CD4-positive, alpha-beta T cell treated with Interleukin-4 for 1 hour (primary cell): Measurements from ENCODE around the gene PPP1R14C.
"Not testable (repeated sequence)": the region's sequence is repeated elsewhere in the genome, so short reads cannot be mapped to it uniquely, and the experiment has no call there.

Experiments used
- DNase-seq, 2 donors: peaks; one replicate each; pipeline ENCODE4 v3.0.0-alpha.2; 2020 to 2022

The PPP1R14C gene

DNA sequence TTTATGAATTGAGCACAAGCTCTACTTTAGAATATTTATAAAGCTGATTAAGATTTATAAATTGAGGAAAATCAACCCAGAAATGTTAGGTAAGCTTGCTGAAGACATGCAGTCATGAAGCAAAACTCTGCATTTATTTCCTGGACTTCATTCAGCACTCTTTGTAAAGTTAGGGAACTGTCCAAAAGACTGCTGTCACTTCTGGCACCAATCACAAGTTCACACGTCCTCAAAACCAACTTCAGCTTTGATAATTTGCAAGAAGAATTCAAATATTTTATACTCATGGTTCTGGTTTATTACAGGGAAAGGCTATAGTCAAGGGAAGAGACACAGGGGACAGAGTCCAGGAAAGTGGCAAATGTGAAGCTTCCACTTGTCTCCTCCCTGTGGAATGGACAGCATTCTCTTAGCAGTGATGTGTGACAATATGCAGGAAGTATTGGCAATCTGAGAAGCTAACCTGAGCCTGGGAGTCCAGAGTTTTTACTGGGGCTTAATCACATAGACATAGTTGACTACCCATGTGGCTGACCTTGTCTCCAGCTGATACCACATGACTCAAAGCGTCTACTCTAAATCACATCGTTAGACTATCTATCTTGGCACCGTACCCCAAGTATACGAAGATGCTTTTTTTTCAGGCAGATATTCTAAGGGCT lies 85.4 kb downstream of the PPP1R14C start:
- DNase-seq = no peak

DNA sequence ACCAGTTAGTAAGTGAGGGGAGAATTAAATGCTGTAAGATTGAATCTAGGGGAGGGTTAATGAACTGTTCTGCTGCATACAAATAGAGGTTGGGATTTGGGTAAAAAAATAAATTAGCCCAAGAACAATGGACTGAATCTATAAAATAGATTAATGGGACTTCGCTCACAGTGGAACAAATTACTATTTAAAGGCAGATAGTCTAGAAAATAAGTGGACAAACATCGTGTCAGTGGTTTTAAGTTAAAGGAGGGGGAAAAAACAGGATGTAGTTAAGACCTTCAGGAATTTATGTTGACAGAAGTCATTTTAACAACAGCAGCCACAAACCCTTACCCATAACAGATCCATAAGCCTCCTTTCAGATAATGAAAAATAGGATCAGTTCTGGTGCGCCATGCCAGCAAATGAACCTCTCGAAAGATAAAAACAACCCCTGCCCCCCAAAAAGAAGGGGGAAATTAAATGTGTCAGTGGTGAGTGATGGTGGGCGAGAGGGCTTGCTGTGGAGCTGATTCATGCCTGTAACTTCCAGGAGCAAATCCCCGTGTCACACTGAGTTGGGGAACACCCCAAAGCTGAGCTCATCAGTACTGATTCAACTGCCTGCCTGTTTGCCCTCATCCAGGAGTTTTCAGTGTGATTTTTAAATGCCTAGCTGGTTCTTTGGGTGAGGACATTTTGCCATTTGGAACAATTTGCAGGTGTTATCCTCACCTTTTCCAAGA lies 86.8 kb downstream of the PPP1R14C start:
- DNase-seq = no peak

GRCh38 chr6:150230164-150230561 lies 87.3 kb downstream of the PPP1R14C start:
- no peak for DNase-seq

DNA sequence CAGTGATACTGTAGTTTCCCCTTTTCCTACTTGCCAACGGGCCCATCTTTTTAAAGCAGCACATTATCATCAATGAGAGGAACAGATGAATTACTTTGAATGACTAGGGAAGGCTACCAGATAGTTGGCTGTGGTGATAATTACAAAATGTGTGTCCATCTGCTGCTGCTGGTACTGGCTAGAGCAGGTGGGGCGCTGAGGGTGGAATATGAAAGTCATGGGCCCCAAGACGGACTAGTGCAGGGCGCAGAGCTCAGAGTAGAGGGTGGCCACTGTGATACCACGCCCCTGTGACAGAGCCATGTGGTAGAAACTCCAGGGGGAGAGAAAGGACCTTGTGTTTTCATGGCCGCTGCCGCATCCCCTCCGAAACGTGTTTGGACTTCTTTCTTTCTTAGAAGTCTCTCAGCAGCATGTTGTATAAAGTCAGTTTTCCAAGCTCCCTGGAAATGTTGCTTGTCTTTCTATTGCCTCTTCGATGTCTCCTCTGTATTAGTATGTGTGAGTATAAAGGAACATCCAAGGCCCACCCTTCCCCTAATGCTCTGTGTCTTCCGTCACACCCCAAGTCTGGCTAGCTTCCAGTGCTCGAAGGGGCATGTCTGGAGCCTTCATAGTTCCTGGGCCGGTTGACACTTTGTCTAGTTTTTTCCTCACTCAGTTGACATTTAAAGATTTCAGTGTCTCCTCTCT lies 88.1 kb downstream of the PPP1R14C start:
- DNase-seq = no peak

GRCh38 chr6:150231525-150231850 lies 88.6 kb downstream of the PPP1R14C start:
- DNase-seq = no peak

DNA sequence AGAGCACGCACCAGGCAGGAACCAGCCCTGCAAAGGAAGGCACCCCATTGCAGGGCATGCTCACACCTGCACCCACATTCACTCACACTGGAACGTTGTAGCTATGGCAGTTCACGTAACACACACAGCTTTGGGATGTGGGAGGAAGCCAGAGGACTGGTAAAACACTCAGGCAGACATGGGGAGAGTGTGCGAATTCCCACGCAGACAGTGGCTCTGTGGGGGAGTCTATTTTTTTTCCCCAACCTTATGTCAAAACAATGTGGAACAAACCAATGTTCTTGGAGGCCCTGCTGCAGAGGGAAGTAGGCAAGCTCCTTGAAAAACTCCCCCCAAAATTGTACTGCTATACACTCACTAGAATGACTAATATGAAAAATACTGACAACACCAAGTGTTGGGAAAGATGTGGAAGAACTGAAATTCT lies 91.0 kb downstream of the PPP1R14C start:
- no peak for DNase-seq

GRCh38 chr6:150235218-150235617 lies 92.4 kb downstream of the PPP1R14C start:
- DNase-seq = peak in 1 of 2 donors; percentile 14

DNA sequence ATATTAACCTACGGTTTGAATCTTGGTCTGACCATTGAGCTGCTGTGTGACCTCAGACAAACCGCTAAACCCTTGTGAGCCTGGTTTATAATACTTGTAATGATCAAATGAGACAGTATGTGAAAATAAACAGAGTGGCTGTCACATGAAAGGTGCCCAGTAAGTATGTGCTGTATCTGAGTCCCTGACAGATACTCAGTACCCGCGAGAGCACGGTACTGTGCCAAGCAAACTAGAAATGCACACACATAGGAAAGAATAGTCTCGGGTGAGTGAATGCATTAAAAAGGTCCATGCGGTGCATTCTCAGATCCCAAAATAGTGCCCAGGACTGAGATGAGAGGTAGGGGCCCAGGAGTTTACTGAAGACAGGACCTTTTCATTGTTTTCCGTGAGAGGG lies 93.3 kb downstream of the PPP1R14C start:
- no peak for DNase-seq

DNA sequence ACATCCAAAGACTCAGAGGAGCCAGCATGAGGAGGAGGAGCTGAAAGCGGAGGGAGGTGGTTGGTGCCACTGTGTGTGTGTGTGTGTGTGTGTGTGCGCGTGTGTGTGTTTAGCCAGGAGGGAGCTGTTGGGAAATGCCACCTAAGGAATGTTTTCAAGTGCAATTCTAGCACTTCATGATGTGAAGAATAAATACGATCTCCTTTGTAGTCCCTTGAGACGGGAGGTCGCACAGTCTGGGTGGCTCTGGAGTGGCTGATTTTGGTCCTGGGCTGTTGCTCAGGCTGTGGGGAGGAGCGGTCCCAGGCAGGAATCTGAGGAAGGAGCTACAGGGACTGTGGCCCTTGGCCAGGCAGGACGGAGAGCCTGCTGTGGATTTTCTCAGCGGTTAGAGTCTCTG lies 93.7 kb downstream of the PPP1R14C start:
- DNase-seq = no peak

DNA sequence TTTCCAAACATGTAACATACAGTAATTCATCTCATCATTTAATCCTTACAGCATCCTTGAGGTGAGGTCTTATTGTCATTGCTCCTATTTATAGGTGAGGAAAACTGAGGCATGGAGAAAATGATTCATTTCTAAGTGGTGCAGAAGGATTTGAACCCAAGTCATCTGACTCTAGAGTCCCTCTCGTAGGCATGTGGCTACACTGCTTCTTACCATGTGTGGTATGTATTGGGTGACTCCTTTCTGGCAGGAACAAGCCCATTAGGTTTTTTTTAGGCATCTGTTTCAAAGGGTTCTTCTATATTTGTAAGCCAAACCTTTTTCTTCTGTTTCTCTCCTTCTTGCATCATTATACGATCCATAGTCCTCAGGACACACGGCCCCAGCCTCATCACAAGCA lies 94.8 kb downstream of the PPP1R14C start:
- no peak for DNase-seq

- no peak for DNase-seq
Observed at GRCh38 chr6:150238336-150238741, 95.5 kb downstream of the PPP1R14C start.

DNA sequence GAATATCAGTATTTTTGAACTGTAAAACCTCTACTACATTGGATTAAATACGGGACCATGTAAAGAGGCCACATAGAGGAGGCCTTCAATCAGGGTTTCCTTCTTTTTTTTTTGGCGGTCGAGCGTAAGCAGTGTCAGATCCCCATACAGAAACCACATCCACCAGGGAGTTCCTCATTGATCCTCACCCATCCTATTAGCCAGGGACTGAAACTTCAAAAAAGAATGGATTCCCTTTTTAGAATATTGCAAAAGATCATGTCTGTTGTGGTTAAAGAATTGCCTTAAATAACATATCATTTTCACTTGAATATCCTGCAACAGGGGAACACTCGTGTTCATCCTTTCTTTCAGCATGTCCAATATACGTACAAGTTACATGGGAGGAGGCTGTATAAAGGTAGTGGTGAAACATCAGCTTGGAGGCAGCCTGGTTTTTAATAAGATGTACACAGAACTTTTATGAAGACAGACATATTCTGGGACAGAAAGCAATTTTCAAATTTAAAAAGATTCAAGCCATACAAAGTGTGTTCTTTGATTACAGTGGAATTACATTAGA lies 96.1 kb downstream of the PPP1R14C start:
- no peak for DNase-seq

DNA sequence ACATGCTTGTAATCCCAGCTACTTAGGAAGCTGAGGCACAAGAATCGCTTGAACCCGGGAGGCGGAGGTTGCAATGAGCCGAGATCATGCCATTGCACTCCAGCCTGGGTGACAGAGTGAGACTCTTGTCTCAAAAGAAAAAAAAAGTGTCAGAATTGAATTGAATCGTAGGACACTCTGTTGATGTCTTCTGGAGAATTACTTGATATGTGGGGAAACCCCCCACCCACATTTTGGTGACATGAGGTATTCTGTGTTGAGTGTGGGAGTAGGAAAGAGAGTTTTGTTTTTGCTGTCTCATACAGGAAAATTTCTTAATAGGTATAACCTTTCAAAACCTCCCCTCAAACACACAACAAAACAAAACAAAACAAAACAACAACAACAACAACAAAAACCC lies 98.9 kb downstream of the PPP1R14C start:
- DNase-seq = not testable (repeated sequence)

- DNase-seq = no peak
Observed at GRCh38 chr6:150243620-150244314, 100.9 kb downstream of the PPP1R14C start.

GRCh38 chr6:150245148-150245935 lies 102.5 kb downstream of the PPP1R14C start:
- DNase-seq = no peak

GRCh38 chr6:150247803-150248202 lies 105.0 kb downstream of the PPP1R14C start:
- DNase-seq = no peak

DNA sequence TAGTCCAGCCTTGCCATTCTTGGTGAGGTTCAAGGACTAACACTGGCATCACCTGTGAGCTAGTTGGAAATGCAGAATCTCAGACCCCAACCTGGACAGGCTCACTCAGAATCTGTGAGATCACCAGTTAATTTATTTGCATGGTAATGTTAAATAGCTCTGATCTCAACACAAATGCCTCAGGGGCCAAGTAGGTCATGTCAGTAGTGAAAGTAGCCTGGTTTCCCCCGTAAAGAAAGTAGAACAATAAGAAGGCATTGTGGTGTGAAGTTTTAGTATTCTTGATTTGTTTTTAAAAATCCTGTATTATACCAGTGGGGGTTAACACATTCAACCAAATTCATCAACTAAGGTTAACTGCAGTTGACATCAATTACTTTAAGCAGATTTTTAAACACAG lies 105.5 kb downstream of the PPP1R14C start:
- no peak for DNase-seq

GRCh38 chr6:150249261-150249660 lies 106.4 kb downstream of the PPP1R14C start:
- no peak for DNase-seq

DNA sequence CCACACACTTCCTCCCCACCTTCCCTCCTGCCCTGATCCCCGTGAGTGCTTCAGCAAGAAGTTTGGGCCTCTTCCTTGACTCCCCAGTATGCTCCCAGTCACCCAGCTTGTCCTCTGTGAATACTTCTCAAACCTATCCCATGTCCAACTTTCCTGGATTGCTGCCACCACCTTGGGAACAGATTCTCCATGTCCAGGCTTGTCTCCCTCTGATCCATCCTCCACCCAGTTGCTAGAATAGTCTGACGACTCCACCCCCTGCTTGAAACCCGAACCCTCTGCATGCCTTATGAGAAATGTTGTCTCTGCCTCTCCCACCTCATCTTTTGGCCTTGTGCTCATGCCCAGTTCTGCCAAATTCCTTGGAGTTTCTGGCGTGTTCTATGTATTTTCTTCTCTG lies 108.0 kb downstream of the PPP1R14C start:
- DNase-seq = no peak

DNA sequence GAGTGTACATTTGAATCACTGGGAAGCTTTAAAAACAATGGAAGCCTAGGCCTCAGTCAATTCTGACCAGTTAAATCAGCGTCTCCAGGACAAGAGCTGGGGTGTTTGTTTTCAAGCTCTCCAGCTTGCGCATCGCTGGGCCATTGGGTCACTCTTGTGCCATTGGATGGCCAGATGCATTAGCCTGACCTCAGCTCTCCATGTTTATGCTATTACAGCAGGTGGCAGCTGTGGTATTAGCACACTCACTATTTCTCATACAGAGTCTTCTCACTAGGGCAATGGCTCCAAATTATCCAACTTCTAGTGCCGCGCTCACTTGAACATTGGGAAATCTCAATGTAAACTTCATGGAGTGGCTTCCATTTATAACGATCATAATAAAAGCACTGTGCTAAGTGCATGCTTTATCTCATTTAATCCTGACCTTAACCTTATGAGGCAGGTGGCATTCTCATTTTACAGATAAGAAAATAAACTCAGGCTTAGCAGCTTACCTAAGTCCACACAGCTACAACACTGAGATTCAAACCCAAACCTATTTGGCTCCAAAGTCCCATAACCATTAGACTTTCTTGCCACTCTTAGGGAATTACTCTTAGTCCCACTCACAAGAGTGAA lies 108.8 kb downstream of the PPP1R14C start:
- no peak for DNase-seq

- no peak for DNase-seq
Observed at GRCh38 chr6:150252714-150253444, 110.0 kb downstream of the PPP1R14C start.
